A549 (cell line): ENCODE data around the gene CALML3. TPM values are rescaled to one million over a fixed set of nuclear protein-coding genes. Genes with fewer than 3 reads are reported as not detected.

Experiments
- ATAC-seq, 2 experiments: fragments of 200-7000 bp in 1 of 2; fragments of >200 bp in 1 of 2; cut with Nextera tagmentation in 1 of 2; cut with Tn5 transposase in 1 of 2; 3 replicates each; pipeline versions ENCODE4 v1.8.0 to v1.9.1; 2018 to 2020; ENCODE audit warnings: mild to moderate bottlenecking in 1 of 2, moderate library complexity in 1 of 2
- CTCF ChIA-PET: fragments of 300-600 bp; sonication (Branson Sonifier 250); formaldehyde crosslinking; extraction: SDS; loops from one replicate; lab custom pipeline; 2021; ENCODE audit warnings: antibody characterized with exemption, inconsistent platforms; lab: Yijun Ruan, JAX
- POLR2A ChIA-PET: fragments of 350-600 bp; formaldehyde crosslinking; extraction: SDS; loops from one replicate; lab custom pipeline; 2021; ENCODE audit warnings: antibody characterized with exemption, inconsistent platforms; lab: Yijun Ruan, JAX
- DNase-seq, 2 experiments: peaks; one replicate each; pipeline versions ENCODE4 v3.0.0 to v3.0.0-alpha.2; 2011 to 2016; ENCODE audit warnings: low read depth in 1 of 2, low spot score in 1 of 2
- FAIRE-seq: peaks from 2 replicates; lab custom pipeline; 2011; peaks lifted over from hg19 to GRCh38; lab: Jason Lieb, UNC
- H3K27ac ChIP-seq, 2 experiments: fragments of >200 bp; sonication (Bioruptor Twin); formaldehyde crosslinking; 3 replicates each; pipeline ENCODE4 v1.5.1; 2016 to 2017
- H3K4me1 ChIP-seq: fragments of >200 bp; sonication (Bioruptor Twin); formaldehyde crosslinking; 3 replicates; pipeline ENCODE4 v1.6.1; 2016
- H3K4me2 ChIP-seq: fragments of >200 bp; sonication (Bioruptor Twin); formaldehyde crosslinking; 3 replicates; pipeline ENCODE4 v1.6.1; 2016
- H3K4me3 ChIP-seq: fragments of >200 bp; sonication (Bioruptor Twin); formaldehyde crosslinking; 3 replicates; pipeline ENCODE4 v1.5.1; 2016
- H3K9me3 ChIP-seq: fragments of >200 bp; sonication (Bioruptor Twin); formaldehyde crosslinking; 3 replicates; pipeline ENCODE4 v1.6.1; 2016
- CBX2 ChIP-seq: fragments of 200-600 bp; sonication (generic); IDR thresholded peaks from 2 replicates; pipeline ENCODE4 v1.6.1; 2016; ENCODE audit warnings: low read depth, mild to moderate bottlenecking, borderline replicate concordance
- CHD4 ChIP-seq: fragments of 200-600 bp; sonication (generic); IDR thresholded peaks from 2 replicates; pipeline ENCODE4 v1.6.1; 2016; ENCODE audit warnings: antibody characterized with exemption, mild to moderate bottlenecking, borderline replicate concordance
- FOSL2 ChIP-seq, 2 experiments: fragments of 450-650 bp in 1 of 2; fragments of >200 bp in 1 of 2; sonication (Bioruptor Twin) in 1 of 2; formaldehyde crosslinking; IDR thresholded peaks; 2 replicates each; pipeline versions ENCODE4 v1.5.0 to v1.6.1; 2016 to 2020; ENCODE audit warnings: mild to moderate bottlenecking in 1 of 2, moderate library complexity in 1 of 2
- FOXS1 ChIP-seq: fragments of 250-450 bp; sonication (Bioruptor Pico); IDR thresholded peaks from 2 replicates; pipeline ENCODE4 v1.5.0; 2020; ENCODE audit warnings: mild to moderate bottlenecking, moderate library complexity
- HEYL ChIP-seq: fragments of 250-450 bp; sonication (Bioruptor Pico); IDR thresholded peaks from 2 replicates; pipeline ENCODE4 v1.8.0; 2021; ENCODE audit warnings: mild to moderate bottlenecking, moderate library complexity
- HOXB5 ChIP-seq: fragments of 250-450 bp; sonication (Bioruptor Pico); IDR thresholded peaks from 2 replicates; pipeline ENCODE4 v1.5.0; 2020; ENCODE audit warnings: mild to moderate bottlenecking, moderate library complexity
- KDM1A ChIP-seq: fragments of 200-600 bp; sonication (generic); IDR thresholded peaks from 2 replicates; pipeline ENCODE4 v1.6.1; 2016; ENCODE audit warnings: low read depth, mild to moderate bottlenecking
- MYC ChIP-seq: IDR thresholded peaks from 2 replicates; pipeline ENCODE4 v1.6.1; 2012; ENCODE audit warnings: mild to moderate bottlenecking, inconsistent platforms, low read length, improper control_type of control experiment, borderline replicate concordance
- NFE2L2 ChIP-seq: fragments of 150-350 bp; conservative IDR thresholded peaks from 2 replicates; pipeline ENCODE4 v1.6.1; 2014; ENCODE audit warnings: low read length
- NR3C1 ChIP-seq: fragments of >200 bp; sonication (Bioruptor Twin); formaldehyde crosslinking; IDR thresholded peaks from 3 replicates; pipeline ENCODE4 v1.6.1; 2017
- RCOR1 ChIP-seq: fragments of 150-350 bp; IDR thresholded peaks from 2 replicates; pipeline ENCODE4 v1.6.1; 2014; ENCODE audit warnings: antibody characterized with exemption, low read length, low read depth
- RNF2 ChIP-seq: fragments of 200-600 bp; sonication (generic); IDR thresholded peaks from 2 replicates; pipeline ENCODE4 v1.6.1; 2016; ENCODE audit warnings: low read depth, mild to moderate bottlenecking, antibody characterized with exemption, moderate library complexity, borderline replicate concordance
- TFCP2L1 ChIP-seq: fragments of 250-450 bp; sonication (Bioruptor Pico); IDR thresholded peaks from 2 replicates; pipeline ENCODE4 v1.5.0; 2021; ENCODE audit warnings: mild to moderate bottlenecking
- ZC3H11A ChIP-seq: fragments of 450-650 bp; IDR thresholded peaks from 2 replicates; pipeline ENCODE4 v1.6.1; 2014; ENCODE audit warnings: antibody characterized with exemption, mild to moderate bottlenecking
- ZNF302 ChIP-seq: fragments of 250-450 bp; sonication (Bioruptor Pico); IDR thresholded peaks from 2 replicates; pipeline ENCODE4 v1.9.0; 2021; ENCODE audit warnings: inconsistent platforms, mild to moderate bottlenecking, moderate library complexity
- WGBS: methylation state at CpG from one replicate; pipeline ENCODE4 v1.1.6; 2017; ENCODE audit errors: missing lambda C conversion rate; 5-methylcytosine and 5-hydroxymethylcytosine counted together
- polyA plus RNA-seq, 4 experiments: library from polyadenylated mRNA; depleted of rRNA in 3 of 4; stranded (reverse); fragments of >200 nt; fragmentation: RNase III in 1 of 4; extraction: RNeasy Plus Mini Kit Qiagen cat#74134 plus additional on column Dnase treatment in 1 of 4; gene quantifications; 2 replicates in 3 of 4; 3 replicates in 1 of 4; pipeline ENCODE4 v1.2.3, GENCODE V29; 2011 to 2017
- TF ChIP-seq, protein P1 (sequence below): fragments of 250-450 bp; sonication (Bioruptor Pico); IDR thresholded peaks from 2 replicates; pipeline ENCODE4 v1.5.0; 2020; ENCODE audit warnings: low read depth, mild to moderate bottlenecking, moderate library complexity
- TF ChIP-seq, protein P2 (sequence below): fragments of 150-350 bp; IDR thresholded peaks from 2 replicates; pipeline ENCODE4 v1.6.1; 2014; ENCODE audit warnings: low read depth, mild to moderate bottlenecking, low read length
- TF ChIP-seq, protein P3 (sequence below): fragments of >200 bp; sonication (Bioruptor Twin); formaldehyde crosslinking; IDR thresholded peaks from 3 replicates; pipeline ENCODE4 v1.5.1; 2016
- TF ChIP-seq, protein P4 (sequence below): fragments of 200-600 bp; sonication (generic); IDR thresholded peaks from 2 replicates; pipeline ENCODE4 v1.6.1; 2016; ENCODE audit warnings: antibody characterized with exemption, mild to moderate bottlenecking, moderate library complexity

CALML3 gene
- polyA plus RNA-seq, 2 of the 4 experiments (the other 2 are of a cell fraction): not detected

DNA sequence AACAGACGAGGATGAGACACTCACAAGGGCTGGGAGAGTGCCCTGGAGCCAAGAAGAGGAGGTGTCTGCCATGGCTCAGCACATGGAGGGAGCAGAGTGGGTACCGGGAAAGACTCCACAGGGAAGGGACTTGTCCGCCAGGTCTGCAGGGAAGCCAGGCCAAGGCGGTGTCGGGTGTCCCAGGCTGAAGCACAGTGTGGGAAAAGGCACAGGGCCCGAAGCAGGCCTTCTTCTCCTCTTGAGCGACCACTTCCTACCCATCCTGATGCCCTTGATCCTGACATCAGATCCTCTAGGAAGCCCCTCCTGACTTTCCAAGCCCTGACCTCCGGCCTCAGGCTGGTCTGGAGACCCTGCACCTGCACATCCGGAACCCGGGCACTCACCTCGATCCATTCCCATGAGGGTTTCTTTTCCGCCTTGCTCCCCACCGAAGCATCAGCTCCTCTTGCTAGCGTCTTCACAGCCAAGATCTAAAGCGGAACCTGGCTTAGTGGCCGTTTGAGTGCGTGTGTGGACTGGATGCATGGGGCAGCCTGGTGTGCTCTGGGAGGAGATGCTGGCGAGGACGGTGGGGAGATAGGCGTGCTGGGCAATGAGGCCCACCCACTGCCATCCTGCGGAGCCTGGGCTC, 8.5 kb downstream of the CALML3 start:
- WGBS: 89% methylated on average over 21 of the region's 21 CpGs
- ATAC-seq (peak in 1 of 2 experiments; percentile 33; a peak in 3 of 6 replicates), DNase-seq (no peak), FAIRE-seq (no peak)
- POLR2A ChIA-PET: no interaction called here
- Histone ChIP-seq H3K27ac (no peak overlapping the region), H3K9me3 (no peaks in the 10 kb centered on the region), H3K4me3 (no peak overlapping the region), H3K4me2 (no peak overlapping the region), H3K4me1 (peaks cover under 1% of the 10 kb centered on the region; the same call in 1 of the 3 replicates)
- CTCF ChIA-PET: interaction anchor here (1.1 kb wide), 1 partner anchor 90 kb away, joined by 3 read pairs; no protein-coding TSS in a partner anchor
- TF ChIP-seq NR3C1 (no peak), ZNF302 (CRISPR knock-in tag) (no peak), HOXB5 (CRISPR knock-in tag) (no peak), FOXS1 (CRISPR knock-in tag) (no peak), FOSL2 (IDR thresholded peaks at IDR 0.05) (no peak), FOSL2 (CRISPR knock-in tag; IDR thresholded peaks at IDR 0.05) (no peak), RNF2 (no peak), MYC (no peak), HEYL (no peak), CHD4 (no peak), KDM1A (no peak), TFCP2L1 (no peak), ZC3H11A (no peak), RCOR1 (no peak), CBX2 (no peak), NFE2L2 (no peak)
- TF ChIP-seq, protein P1, sequence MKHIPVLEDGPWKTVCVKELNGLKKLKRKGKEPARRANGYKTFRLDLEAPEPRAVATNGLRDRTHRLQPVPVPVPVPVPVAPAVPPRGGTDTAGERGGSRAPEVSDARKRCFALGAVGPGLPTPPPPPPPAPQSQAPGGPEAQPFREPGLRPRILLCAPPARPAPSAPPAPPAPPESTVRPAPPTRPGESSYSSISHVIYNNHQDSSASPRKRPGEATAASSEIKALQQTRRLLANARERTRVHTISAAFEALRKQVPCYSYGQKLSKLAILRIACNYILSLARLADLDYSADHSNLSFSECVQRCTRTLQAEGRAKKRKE (CRISPR knock-in tag): no peak
- TF ChIP-seq, protein P2, sequence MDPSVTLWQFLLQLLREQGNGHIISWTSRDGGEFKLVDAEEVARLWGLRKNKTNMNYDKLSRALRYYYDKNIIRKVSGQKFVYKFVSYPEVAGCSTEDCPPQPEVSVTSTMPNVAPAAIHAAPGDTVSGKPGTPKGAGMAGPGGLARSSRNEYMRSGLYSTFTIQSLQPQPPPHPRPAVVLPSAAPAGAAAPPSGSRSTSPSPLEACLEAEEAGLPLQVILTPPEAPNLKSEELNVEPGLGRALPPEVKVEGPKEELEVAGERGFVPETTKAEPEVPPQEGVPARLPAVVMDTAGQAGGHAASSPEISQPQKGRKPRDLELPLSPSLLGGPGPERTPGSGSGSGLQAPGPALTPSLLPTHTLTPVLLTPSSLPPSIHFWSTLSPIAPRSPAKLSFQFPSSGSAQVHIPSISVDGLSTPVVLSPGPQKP: no peak
- TF ChIP-seq, protein P3, sequence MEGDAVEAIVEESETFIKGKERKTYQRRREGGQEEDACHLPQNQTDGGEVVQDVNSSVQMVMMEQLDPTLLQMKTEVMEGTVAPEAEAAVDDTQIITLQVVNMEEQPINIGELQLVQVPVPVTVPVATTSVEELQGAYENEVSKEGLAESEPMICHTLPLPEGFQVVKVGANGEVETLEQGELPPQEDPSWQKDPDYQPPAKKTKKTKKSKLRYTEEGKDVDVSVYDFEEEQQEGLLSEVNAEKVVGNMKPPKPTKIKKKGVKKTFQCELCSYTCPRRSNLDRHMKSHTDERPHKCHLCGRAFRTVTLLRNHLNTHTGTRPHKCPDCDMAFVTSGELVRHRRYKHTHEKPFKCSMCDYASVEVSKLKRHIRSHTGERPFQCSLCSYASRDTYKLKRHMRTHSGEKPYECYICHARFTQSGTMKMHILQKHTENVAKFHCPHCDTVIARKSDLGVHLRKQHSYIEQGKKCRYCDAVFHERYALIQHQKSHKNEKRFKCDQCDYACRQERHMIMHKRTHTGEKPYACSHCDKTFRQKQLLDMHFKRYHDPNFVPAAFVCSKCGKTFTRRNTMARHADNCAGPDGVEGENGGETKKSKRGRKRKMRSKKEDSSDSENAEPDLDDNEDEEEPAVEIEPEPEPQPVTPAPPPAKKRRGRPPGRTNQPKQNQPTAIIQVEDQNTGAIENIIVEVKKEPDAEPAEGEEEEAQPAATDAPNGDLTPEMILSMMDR: no peak
- TF ChIP-seq, protein P4, sequence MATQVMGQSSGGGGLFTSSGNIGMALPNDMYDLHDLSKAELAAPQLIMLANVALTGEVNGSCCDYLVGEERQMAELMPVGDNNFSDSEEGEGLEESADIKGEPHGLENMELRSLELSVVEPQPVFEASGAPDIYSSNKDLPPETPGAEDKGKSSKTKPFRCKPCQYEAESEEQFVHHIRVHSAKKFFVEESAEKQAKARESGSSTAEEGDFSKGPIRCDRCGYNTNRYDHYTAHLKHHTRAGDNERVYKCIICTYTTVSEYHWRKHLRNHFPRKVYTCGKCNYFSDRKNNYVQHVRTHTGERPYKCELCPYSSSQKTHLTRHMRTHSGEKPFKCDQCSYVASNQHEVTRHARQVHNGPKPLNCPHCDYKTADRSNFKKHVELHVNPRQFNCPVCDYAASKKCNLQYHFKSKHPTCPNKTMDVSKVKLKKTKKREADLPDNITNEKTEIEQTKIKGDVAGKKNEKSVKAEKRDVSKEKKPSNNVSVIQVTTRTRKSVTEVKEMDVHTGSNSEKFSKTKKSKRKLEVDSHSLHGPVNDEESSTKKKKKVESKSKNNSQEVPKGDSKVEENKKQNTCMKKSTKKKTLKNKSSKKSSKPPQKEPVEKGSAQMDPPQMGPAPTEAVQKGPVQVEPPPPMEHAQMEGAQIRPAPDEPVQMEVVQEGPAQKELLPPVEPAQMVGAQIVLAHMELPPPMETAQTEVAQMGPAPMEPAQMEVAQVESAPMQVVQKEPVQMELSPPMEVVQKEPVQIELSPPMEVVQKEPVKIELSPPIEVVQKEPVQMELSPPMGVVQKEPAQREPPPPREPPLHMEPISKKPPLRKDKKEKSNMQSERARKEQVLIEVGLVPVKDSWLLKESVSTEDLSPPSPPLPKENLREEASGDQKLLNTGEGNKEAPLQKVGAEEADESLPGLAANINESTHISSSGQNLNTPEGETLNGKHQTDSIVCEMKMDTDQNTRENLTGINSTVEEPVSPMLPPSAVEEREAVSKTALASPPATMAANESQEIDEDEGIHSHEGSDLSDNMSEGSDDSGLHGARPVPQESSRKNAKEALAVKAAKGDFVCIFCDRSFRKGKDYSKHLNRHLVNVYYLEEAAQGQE: no peak
